Activated CD4-positive, alpha-beta T cell treated with anti-CD3 and anti-CD28 coated beads for 4 hours (primary cell): ENCODE data around the gene MELTF.

ENCODE experiments used
- DNase-seq, 2 donors: peaks; one replicate each; pipeline ENCODE4 v3.0.0-alpha.2; 2020

MELTF gene

GRCh38 chr3:196991581-196992460, 37.8 kb downstream of the MELTF start:
- DNase-seq = no peak

- DNase-seq = no peak
Measured at GRCh38 chr3:196990601-196991007, 39.0 kb downstream of the MELTF start.

GRCh38 chr3:196989721-196990262, 39.8 kb downstream of the MELTF start:
- DNase-seq = no peak

- DNase-seq = no peak
Measured at GRCh38 chr3:196988241-196989029, 41.2 kb downstream of the MELTF start.

- DNase-seq = no peak
Measured at GRCh38 chr3:196987022-196987421, 42.6 kb downstream of the MELTF start.

- no peak for DNase-seq
Measured at GRCh38 chr3:196985954-196986885, 43.4 kb downstream of the MELTF start.

GRCh38 chr3:196985298-196985697, 44.3 kb downstream of the MELTF start:
- DNase-seq = no peak

GRCh38 chr3:196983186-196983585, 46.4 kb downstream of the MELTF start:
- no peak for DNase-seq

- no peak for DNase-seq
Measured at GRCh38 chr3:196981657-196982056, 48.0 kb downstream of the MELTF start.

- DNase-seq = no peak
Measured at GRCh38 chr3:196979545-196979944, 50.1 kb downstream of the MELTF start.

GRCh38 chr3:196976941-196977340, 52.7 kb downstream of the MELTF start:
- DNase-seq = no peak

GRCh38 chr3:196975349-196975748, 54.3 kb downstream of the MELTF start:
- no peak for DNase-seq

- no peak for DNase-seq
Measured at GRCh38 chr3:196974661-196975060, 55.0 kb downstream of the MELTF start.

- no peak for DNase-seq
Measured at GRCh38 chr3:196971094-196971698, 58.4 kb downstream of the MELTF start.

- no peak for DNase-seq
Measured at GRCh38 chr3:196970547-196971093, 59.0 kb downstream of the MELTF start.

GRCh38 chr3:196969660-196970546, 59.7 kb downstream of the MELTF start:
- peak; percentile 59 to 63 for DNase-seq

- DNase-seq = peak; percentile 21 to 34
Measured at GRCh38 chr3:196969134-196969659, 60.4 kb downstream of the MELTF start.

- DNase-seq = peak; percentile 11 to 33
Measured at GRCh38 chr3:196968233-196969133, 61.1 kb downstream of the MELTF start, which contains the start of gene PIGZ. Gene PIGZ, minus strand, starts transcription at chr3:196968833. Its CDS starts 16,802 bp downstream, at chr3:196952031.
